HPDE6-E6E7 (cell line): ENCODE measurements around the gene SIRT7.
A peak's percentile ranks its signal among the peaks of the same experiment; 100 is the strongest.
"Not testable (repeated sequence)": the region's sequence is repeated elsewhere in the genome, so short reads cannot be mapped to it uniquely, and the experiment has no call there.

ENCODE experiments used
- DNase-seq: peaks from one replicate; pipeline ENCODE4 v3.0.0; 2011; ENCODE audit warnings: missing footprints; ENCODE audit errors: extremely low spot score

The SIRT7 gene

GRCh38 chr17:81920612-81921536 lies 2.9 kb upstream of the SIRT7 start:
- DNase-seq, result no peak

GRCh38 chr17:81918832-81919545 lies 1.0 kb upstream of the SIRT7 start:
- DNase-seq, result no peak

- DNase-seq, result not testable (repeated sequence)
These were observed 325 bp upstream of the SIRT7 start for GRCh38 chr17:81918333-81918669.

- peak; percentile 85 for DNase-seq
These were observed 1.6 kb downstream of the SIRT7 start for GRCh38 chr17:81916234-81917001.

- no peak for DNase-seq
These were observed 2.6 kb downstream of the SIRT7 start for GRCh38 chr17:81915331-81915730.

GRCh38 chr17:81914103-81914850 lies 3.7 kb downstream of the SIRT7 start:
- no peak for DNase-seq

GRCh38 chr17:81913394-81914102 lies 4.4 kb downstream of the SIRT7 start:
- no peak for DNase-seq

- peak; percentile 77 for DNase-seq
These were observed 5.3 kb downstream of the SIRT7 start for GRCh38 chr17:81912441-81913309.

- DNase-seq, result no peak
These were observed 6.0 kb downstream of the SIRT7 start for GRCh38 chr17:81911969-81912368.

GRCh38 chr17:81911277-81911961 lies 6.6 kb downstream of the SIRT7 start, which contains the start of gene PCYT2:
TSS of gene PCYT2 (minus strand) at chr17:81911399. CDS start at chr17:81911355, 44 bp downstream.
- peak; percentile 92 for DNase-seq

- DNase-seq, result no peak
These were observed 7.1 kb downstream of the SIRT7 start for GRCh38 chr17:81910840-81911276.

GRCh38 chr17:81909966-81910839 lies 7.8 kb downstream of the SIRT7 start:
- no peak for DNase-seq

- DNase-seq, result no peak
These were observed 8.7 kb downstream of the SIRT7 start for GRCh38 chr17:81909231-81909630.

GRCh38 chr17:81908793-81909192 lies 9.2 kb downstream of the SIRT7 start:
- DNase-seq, result no peak

GRCh38 chr17:81907219-81908145 lies 10.5 kb downstream of the SIRT7 start:
- no peak for DNase-seq

GRCh38 chr17:81906476-81907218 lies 11.3 kb downstream of the SIRT7 start:
- DNase-seq, result no peak
